Measurements from ENCODE around the gene DHRS7C.
"Not testable (repeated sequence)": the region's sequence is repeated elsewhere in the genome, so short reads cannot be mapped to it uniquely, and the experiment has no call there.

DHRS7C gene

DNA sequence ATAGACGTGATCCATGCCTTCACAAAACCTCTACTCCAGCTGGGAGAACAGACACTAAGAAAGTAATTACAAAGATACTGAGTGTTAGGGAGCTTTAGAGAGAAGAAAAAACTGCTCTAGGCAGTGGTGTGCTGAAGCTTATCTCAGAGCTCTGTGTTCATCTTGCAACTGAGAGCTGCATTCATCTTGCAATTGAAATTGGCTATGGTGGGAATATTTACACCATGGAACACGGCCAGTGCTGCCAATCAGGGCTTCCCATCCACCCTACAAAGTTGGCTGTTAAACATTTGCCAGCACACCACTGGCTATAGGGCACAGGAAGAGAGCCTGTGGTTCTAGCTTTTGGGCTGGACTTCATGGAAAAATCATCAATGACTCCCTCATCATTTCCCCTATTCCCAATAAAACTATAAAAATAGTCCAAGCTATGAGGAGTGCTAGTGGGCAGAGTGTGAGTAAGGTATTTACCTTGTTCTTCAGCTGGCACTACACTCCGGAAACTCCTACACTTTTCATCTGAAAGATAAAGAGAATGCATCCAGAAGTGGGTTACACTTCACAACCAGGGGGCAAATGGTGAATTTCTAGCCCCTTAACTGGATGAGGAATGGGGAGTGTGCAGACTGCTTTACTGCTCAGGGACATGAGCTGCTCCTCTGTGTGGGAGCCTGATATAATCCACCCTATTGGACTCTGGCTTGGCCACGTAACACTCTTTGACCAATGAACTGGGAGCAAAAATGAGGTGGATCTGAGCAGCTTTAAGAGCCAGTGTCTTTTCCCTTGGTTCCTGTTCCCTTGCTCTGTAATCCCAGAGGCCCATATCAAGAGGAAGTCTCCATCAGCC is 18.9 kb upstream of the DHRS7C start:
- DNase-seq (ENCODE audit: low read depth): no peak

DNA sequence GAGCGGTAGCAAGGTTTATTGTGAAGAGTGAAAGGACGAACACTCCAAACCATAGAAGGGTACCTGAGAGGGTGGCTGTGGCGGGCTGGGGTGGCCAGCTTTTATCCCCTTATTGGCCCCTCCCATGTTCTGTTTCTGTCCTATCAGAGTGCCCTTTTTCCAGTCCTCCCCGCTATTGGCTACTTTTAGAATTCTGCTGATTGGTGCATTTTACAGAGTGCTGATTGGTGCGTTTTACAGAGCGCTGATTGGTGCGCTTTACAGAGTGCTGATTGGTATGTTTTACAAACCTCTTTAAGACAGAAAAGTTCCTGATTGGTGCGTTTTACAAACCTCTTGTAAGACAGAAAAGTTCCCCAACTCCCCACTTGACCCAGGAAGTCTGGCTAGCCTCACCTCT is 18.0 kb upstream of the DHRS7C start:
- no peak for DNase-seq (ENCODE audit: low read depth)

DNA sequence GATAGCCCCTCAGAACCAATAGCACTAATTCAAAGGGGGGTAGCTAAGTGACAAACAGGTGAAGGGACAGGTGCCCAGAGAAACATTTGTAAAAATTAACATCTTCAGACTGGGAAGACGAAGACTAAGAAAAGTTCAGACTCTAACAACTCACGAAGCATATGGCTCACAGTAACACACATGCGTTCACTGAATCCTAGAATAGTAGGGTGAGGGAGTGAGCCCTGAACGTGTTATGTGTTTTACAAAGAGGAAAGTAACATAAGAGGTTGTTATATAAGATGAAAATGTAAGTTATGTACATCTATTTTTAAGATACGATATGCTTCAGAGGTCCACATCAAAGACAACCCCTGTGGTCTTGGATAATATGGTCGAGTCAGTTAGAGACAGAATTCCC is 15.3 kb upstream of the DHRS7C start:
- no peak for DNase-seq (ENCODE audit: low read depth)

DNA sequence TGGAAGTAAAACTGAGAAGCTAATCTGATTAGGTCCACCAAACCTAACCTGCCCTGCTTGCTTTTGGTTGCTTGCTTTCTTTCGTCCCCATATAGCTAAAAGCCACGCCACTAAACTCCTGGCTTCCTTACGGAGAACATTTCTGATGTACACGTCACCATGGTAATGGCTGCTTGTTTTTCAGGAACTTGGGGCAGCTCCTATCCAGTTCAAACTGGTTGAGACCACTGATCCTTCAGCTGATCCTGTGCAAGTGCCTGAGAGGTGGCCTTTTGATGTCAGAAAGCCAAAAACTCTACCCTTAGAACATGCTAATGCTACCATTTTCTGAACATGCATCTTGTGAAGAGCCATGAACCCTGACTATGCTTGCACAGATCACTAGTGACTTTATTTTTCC is 14.4 kb upstream of the DHRS7C start:
- no peak for DNase-seq (ENCODE audit: low read depth)

DNA sequence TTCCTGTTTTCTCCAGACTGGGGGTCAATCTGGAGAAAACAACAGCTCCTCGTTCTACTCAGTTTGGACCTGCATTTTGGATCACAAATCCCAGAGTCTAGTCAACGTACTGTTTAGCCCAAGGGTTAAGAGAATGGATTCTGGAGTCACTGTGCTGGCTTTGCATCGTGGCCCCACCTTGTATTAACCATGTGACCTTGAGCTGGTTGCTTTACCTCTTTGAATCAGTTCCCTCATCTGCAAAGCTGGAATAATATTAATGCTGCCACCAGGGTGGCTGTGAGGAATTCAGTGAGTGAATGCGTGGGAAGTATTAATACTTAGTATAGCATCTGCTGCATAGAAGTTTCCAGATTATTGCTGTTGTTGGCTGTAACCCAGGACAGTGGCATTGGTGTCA is 11.3 kb upstream of the DHRS7C start:
- peak; percentile 27 for DNase-seq (ENCODE audit: low read depth)

DNA sequence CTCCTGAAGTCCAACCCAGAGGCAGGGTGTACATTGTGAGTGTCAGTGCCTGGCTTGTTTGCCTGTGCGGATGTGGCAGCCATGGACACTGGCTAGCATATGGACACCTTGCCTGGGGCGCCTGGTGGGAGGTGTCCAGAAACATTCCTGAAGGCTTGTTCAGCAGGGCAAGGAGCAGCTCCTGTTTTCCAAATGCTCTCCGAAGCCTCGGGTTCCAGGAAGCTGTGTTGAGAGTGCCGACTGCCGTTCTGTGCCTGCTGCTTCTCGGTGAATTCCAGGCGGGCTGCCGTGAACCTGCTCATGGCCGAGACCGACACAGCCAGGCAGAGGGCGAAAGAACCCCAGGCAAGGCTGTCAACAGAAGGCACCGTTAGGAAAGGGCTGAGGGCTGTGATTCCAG is 10.9 kb upstream of the DHRS7C start:
- DNase-seq (ENCODE audit: low read depth): peak; percentile 83

DNA sequence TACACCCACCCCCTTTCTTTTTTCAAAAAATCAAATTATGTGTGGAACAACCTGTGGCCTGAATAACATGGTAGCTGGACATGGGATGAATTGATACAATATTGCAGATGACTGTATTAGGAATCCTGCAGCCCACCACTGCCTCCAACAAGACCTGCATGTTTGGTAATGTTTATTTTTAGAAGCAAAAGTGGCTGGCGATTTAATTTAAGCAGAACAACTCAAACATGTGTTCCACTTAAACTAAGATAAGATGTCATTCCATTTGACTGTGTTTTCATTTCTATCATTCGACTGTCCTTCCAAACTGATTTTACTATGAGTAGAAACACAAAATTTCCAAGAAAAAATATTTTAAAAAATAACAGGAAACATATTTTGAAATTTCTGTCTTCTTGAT is 10.1 kb upstream of the DHRS7C start:
- peak; percentile 6 for DNase-seq (ENCODE audit: low read depth)

DNA sequence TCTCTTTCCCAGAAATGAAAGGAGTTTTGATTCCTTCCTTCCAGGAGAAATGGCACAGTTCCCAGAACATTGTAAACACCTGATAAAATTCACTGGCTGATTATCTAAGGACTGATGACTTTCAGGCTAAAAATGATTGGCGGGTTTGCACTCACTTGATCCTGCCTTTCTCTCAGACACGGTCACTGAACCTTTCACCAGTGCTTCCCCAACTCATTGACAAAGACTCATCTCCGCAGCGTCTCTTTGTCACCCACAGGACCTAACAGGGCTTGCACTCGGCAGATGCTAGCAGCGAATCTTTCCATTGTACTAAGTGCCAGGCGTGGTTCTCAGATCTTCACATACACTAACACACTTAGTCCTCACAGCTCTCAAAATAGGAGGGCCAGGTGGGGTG is 7.3 kb upstream of the DHRS7C start:
- no peak for DNase-seq (ENCODE audit: low read depth)

DNA sequence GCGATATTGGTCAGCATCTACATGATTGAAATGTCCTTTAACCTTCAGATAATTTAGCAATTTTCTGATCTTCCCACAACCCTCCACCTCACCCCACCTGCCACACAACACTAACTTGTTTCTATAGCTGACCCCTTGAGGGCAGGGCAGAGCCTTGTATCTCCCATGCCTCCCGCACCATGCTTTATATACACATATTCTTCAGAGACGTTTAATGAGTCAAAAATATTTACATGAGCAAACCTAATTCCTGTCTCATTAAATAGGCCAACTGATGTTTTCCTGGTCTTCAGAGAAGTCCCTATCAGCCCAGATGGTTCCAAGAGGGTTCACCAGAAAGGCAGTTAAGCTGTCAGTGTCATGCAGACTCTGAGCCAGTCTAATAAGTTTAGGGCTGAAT is 6.6 kb upstream of the DHRS7C start:
- no peak for DNase-seq (ENCODE audit: low read depth)

DNA sequence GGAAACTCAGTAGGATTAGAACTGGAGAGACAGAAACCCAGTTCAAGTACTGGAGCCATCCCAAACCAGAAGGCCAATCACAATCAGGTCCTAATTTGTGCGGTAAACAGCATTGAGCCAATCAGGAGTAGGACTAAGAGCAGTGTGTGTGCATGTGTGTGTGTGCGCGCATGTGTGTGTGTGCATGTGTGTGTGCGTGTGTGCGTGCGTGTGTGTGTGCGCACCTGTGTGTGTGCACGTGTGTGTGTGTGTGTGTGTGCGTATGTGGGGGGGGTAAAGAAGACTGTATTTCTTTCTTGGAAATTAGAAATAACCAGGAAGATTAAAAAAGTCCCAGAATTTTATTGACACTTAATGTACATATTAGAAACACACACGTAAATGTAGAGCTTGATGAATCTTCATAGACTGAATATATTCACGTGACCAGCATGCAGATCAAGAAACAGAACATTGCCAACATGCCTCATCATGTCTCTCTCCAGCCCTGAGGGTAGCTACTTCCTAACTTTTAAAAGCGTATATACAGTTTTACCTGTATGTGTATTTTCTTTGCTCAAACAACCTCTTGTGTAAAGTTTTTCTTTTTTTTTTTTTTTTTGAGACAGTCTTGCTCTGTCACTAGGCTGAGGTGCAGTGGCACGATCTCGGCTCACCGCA is 919 bp upstream of the DHRS7C start:
- no peak for DNase-seq (ENCODE audit: low read depth)

DNA sequence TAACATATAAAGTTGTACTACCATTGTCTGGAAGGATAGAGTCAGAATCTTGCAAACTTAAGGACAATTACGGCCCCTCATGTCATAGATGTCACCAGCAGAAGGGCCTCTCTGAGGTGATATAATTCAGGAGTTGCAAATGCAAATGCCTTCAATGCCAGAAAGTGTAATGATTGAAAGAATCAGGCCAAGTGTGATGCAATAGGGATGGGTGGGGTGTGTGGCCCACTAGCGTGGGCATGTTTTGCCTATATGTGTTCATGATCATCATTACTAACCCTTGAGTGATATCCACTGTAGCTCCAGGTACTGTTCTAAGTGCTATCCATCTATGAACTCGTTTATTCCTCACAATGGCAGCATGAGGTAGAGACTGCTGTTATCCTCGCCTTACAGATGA is 1.1 kb downstream of the DHRS7C start:
- no peak for DNase-seq (ENCODE audit: low read depth)

DNA sequence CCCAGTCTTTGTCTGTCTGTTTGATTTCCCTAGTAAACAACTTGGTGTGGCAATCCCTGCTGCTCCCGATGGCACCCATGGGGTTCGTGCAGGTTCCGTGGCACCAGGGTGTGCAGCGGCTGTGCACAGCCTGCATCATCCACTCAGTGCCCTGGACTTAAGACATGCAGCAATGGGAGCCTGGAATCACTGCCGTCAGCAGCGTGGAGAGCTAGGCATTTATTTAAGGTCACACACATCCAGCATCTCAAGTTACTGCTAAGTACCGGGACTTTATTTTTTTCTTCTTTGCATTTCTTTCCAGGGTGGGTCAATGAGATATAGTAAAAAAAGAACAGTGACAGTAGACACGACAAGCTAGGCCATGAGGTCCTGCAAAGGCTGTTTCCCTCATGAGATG is 2.8 kb downstream of the DHRS7C start:
- DNase-seq (ENCODE audit: low read depth): no peak

DNA sequence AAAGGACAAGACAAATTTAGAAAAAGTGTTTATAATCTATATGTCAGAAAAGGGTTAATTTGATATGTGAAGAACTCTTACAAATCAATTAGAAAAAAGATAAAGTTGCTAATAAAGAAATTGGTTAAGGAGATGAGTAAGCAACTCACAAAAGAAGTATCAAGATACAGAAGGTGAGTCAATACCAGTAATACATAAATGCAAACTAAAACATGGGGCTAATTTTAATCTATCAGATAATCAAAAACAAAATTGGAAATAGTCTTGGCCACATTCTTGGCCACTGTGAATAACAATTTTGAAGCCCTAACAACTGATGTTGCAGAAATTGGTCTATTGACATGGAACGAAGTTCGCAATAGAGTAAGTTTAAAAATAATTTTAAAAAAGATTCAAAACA is 6.8 kb downstream of the DHRS7C start:
- no peak for DNase-seq (ENCODE audit: low read depth)

DNA sequence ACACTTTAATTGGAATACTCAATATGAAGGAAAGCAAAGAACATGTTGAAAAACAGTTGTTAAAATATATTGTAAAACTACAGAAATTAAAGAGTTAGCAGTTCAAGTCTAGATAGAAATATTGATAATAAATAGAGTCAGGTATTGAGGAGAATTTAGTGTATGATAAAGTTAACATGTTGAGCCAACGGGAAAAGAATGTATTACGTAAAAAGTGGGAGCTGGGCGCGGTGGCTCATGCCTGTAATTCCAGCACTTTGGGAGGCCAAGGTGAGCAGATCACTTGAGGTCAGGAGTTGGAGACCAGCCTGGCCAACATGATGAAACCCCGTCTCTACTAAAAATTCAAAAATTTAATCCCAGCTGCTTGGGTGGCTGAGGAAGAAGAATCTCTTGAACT is 7.9 kb downstream of the DHRS7C start:
- DNase-seq (ENCODE audit: low read depth): not testable (repeated sequence)

DNA sequence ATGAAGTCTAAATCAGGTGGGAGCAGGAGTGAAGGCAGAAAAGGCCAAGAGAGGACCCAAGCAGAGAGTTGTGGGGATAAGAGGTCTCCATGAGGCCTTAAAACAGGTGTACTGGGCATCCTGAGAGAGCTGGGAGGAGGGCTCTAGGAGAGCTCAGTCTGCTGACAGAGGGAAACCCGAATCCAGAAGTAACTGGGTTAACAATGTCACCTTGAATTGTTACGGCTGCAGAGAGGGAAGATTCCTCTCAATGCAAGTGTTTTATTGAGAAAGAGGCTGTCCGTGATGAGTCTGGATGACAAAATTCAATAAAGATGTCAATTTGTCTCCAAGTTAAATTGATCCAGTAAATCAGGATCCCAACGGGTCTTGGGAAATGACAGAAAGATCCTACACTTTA is 8.3 kb downstream of the DHRS7C start:
- no peak for DNase-seq (ENCODE audit: low read depth)

DNA sequence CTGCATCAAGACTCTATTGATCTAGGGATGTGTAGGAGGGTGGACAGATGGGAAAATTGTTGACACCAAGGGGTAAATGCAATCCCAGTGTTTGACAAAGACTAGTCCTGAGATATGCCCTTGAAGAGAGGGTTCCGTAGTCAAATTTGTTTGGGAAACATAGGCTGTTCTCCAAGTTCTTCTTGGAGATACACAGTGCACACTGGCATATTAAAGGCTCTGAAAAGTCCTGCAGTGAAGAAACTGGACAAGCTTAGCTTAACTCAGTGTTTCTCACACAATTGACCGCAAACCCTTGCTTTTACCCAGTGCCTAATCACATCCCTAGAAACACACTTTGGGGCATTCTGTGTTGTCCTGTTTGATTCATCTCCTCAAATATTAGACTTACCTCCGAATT is 10.8 kb downstream of the DHRS7C start:
- DNase-seq (ENCODE audit: low read depth): no peak

DNA sequence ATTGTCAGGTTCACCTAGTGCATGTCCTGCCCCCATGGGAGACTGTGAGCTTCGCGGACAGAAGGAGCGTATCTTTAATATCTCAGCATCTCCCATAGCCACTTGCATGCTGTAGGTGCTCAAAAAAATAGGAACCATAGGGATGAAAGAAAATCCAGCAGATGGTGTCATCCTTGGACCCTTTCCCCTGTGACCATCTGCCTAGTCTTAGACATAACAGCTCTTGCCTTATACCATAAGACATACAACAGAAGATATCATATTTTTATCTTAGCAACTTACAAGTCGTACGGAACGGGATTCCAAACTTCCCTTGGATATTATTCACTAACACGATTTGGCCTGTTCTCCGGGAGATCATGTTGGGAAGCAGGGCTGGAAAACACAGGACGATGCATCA is 14.5 kb downstream of the DHRS7C start:
- DNase-seq (ENCODE audit: low read depth): no peak

DNA sequence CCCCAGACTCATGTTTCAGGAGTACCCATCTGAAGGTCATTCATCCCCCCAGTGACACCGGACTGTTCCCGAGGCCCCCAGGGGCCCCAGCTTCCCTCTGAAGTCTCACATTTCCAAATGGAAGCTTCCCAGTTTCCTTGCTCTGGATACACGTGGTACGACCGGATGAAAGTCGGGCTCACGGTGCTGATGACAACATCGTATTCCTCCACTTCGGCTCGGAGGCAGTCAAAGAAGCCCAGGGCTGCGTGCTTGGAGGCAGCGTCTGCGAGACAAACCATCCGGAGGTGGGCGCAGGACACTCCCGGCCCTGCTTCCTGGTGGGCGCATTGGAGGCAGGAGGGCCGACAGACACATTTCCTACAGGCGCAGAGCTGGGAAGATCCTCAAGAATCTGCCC is 18.7 kb downstream of the DHRS7C start:
- no peak for DNase-seq (ENCODE audit: low read depth)

DNA sequence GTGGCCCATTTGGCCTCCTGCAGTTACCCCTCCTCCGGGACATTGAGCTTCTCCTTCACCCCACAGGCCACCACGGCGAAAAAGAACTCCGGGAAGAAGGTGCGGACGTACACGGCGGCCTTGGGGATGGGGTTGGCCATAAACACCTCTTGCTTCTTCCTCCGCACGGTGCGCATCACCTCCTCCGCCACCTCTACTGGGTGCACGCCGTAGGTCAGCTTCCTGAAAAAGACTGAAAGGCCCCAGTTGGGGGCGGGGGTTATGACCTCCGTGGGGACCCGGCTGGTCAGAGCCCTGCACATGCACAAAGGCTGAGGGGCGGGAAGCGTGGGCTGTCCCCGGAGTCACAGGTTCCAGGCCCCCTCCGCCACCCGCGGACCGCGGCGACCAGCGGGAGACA is 19.9 kb downstream of the DHRS7C start:
- no peak for DNase-seq (ENCODE audit: low read depth)

DNA sequence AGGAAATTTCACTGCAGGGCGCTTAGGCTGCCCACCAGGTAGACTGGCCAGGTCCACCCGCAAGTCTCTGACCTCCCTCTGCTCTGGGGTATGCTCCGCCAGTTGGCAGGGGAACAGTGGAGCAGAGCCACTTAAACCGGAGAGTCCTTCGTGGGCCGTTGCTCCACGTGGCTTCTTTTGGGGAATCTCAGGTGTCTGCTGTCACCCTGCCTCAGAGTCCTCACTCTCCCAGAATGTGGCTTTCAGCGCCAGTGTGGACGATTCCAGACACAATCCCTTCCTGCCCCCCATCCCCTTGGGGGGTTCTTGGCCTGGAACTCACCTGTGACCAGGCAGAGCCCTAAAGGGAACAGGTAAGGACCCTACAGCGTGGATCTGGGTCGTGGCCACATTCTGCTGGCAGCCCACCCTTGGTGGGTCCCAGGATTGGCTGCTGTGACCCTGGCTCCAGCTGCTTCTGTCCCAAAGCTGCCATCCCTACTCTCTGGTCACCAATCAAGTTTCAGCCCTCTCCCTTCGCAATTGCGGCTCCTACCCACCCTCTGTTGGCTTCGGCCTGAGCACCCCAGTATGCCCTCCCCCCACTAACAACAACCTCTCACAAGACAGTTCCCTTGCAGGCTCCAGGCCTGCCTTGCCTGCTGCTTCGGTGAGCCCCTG is 22.2 kb downstream of the DHRS7C start:
- no peak for DNase-seq (ENCODE audit: low read depth)

DNA sequence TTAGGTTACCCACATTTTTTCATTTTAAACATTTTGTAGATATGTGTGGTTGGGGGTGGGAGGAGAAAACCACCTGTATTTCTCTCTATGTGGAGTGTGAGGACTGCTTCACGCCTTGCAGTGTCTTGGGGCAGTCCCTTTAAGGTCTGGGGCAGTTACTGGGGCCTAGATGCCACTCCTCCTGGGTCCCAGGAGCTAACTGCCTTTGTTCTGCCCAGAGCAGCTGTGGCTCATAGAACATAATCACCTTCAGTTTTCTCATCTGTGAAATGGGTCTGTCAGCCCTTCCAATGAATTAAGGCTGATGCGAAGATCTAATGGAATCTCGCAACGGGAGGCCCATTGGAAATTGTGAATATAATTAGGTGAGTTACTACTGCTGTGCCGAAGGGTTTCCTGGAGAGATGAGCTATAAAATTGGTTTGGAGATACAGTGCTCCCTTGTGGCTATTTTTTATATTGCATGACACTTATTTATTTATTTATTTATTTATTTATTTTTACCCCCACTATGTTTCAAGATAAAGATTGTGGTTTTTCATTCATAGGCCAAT is 22.9 kb downstream of the DHRS7C start:
- peak; percentile 30 for DNase-seq (ENCODE audit: low read depth)

DNA sequence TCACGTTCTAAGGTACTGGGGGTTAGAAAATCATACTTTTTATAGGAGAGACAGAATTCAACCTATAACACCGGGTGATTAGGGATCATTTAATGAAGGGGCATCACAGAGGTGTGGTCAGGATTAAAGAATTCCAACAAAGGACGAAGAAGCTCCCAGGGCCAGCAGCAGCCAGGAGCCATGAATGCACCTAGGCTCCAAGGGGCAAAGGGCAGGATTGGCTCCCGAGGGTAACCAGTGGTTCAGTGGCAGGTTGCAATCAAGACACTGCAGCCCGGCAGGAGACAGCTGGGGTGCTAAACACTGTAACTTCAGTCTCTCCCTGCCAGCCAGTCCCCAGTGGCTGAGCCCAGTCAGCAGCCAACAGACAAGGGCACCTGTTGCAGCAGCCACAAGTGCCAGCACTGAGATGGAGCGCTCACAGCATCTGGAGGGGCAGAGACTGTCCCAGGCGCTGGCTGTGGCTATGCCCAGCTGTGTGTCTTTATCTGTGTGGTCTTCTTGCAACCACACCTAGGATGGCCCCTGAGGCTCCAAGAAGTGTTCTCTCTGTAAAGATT is 23.9 kb downstream of the DHRS7C start:
- no peak for DNase-seq (ENCODE audit: low read depth)

DNA sequence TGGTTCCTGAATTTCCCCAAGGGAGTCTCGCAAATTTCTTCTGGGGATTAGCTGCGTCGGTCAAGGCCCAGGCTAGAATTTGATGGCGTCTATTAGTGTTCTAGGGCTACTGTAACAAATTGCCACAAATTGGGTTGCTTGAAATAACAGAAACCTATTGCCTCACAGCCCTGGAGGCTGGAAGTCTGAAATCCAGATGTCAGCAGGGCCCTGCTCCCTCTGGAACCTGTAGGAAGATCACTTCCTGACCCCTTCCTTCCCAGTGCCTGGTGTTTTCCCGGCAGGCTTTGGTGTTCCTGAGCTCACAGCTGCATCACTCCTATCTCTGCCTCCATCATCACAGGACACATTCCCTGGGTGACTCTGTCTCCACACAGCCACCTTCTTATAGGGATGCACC is 24.4 kb downstream of the DHRS7C start:
- no peak for DNase-seq (ENCODE audit: low read depth)
